NCI-H1694 (cell line): ENCODE results near the gene RNF212B.
A peak's percentile ranks its signal among the peaks of the same experiment; 100 is the strongest.
"Not testable (repeated sequence)": the region's sequence is repeated elsewhere in the genome, so short reads cannot be mapped to it uniquely, and the experiment has no call there.

Experiments
- DNase-seq: peaks from one replicate; lab custom pipeline; 2025; lab: John Stamatoyannopoulos, UW

RNF212B gene

GRCh38 chr14:23237772-23238594 lies at the start of gene RNF212B:
TSS of gene RNF212B (plus strand) at chr14:23237936. CDS start at chr14:23240346, 2,410 bp downstream.
- peak; percentile 25 for DNase-seq

DNA sequence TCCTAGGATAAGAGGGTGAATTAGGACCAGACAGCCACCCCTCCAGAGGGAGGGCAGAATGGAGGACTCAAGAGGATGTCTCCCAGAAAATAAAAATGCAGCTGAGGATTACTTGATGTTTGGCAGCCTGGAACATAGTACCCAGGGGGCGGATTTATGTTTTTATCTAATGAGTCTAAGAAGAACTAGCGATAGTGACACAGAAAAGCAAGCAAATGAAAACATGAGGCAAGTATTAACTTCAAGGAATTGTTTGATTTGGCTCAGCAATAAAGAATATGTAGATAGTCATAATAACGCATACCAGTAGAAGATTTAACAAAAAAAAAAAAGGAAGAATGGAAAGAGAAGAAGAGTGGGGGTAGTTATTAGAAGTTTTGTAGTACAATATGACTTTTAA lies 44.3 kb upstream of the RNF212B start:
- DNase-seq: no peak

DNA sequence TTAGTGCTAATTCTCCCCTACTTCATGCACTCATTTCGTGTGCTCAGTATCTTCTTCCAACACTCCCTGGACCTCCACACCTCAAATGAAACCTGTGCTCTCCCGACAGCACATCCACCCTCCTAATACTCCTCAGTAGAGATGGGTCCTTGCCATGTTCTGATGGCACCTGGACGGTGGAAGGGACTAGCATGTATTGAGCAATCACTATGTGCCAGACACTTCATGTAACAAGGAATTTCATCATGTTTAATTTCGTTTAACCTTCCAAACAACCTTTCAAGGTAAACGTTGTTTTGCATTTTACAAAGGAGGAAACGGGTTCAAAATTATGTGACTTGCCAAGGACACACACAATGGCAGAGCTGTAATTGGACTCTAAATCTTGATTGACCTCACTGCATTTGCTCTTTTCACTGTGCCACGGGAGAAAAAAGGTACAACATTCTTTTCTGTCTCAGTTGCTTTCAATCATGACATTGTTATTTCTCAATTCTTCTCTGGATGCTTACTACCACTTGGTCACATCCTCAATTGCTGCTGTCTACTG lies 42.1 kb upstream of the RNF212B start:
- DNase-seq: no peak

- DNase-seq: not testable (repeated sequence)
Measured at GRCh38 chr14:23196487-23196886, 41.2 kb upstream of the RNF212B start.

DNA sequence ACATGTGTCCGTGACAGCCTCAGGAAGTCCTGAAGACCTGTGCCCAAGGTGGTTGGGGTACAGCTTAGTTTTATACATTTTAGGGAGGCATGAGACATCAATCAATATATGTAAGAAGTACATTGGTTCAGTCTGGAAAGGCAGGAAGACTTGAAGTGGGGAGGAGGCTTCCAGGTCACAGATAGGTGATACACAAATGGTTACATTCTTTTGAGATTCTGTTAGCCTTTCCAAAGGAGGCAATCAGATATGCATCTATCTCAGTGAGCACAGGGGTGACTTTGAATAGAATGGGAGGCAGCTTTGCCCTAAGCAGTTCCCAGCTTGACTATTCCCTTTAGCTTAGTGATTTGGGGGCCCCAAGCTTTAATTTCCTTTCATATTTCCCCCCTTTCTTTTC lies 38.6 kb upstream of the RNF212B start:
- not testable (repeated sequence) for DNase-seq

DNA sequence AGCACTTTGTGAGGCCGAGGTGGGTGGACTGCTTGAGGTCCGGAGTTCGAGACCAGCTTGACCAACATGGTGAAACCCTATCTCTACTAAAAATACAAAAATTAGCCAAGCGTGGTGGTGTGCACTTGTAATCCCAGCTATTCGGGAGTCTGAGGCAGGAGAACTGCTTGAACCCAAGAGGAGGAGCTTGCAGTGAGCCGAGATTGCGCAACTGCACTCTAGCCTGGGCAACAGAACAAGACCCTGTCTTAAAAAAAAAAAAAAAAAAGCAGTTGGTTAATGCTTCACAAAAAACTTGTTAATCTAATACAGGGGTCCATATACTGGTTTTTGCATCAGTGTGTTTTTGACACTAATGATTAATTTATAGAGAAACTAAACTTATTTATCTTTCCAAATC lies 35.7 kb upstream of the RNF212B start:
- DNase-seq: no peak

- no peak for DNase-seq
Measured at GRCh38 chr14:23206422-23207145, 31.2 kb upstream of the RNF212B start.

GRCh38 chr14:23207146-23207540 lies 30.6 kb upstream of the RNF212B start:
- DNase-seq: no peak

DNA sequence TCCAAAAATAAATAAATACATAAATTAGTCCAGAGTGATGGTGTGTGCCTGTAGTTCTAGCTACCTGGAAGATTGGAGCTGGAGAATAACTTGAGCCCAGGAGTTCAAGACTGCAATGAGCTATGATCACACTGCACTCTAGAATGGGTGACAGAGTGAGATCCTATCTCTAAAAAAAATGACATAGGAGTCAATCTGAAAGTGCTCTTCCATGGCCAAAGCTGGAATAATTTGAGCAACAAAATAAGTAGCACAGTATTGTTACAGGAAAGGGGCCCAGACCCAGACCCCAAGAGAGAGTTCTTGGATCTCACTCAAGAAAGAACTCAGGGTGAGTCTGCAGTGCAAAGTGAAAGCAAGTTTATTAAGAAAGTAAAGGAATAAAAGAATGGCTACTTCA lies 29.4 kb upstream of the RNF212B start:
- no peak for DNase-seq

- DNase-seq: no peak
Measured at GRCh38 chr14:23209651-23210423, 27.9 kb upstream of the RNF212B start.

DNA sequence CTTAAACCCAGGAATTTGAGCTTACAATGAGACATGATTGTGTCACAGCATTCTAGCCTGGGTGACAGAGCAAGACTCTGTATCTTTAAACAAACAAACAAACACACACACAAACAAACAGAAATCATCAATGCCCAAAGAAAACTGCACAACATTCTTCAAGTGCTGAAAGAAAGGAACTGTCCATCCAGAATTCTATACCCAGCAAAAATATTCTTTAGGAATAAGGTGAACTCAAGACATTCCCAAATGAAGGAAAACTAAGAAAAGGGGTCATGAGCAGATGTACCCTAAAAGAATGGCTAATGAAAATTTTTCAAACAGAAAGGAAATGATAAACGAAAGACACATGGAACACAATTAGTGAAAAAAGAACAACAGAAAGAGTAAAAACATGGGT lies 22.3 kb upstream of the RNF212B start:
- DNase-seq: no peak

- no peak for DNase-seq
Measured at GRCh38 chr14:23217032-23218020, 20.4 kb upstream of the RNF212B start.

- DNase-seq: no peak
Measured at GRCh38 chr14:23219075-23219474, 18.7 kb upstream of the RNF212B start.

GRCh38 chr14:23224958-23225357 lies 12.8 kb upstream of the RNF212B start:
- DNase-seq: not testable (repeated sequence)

DNA sequence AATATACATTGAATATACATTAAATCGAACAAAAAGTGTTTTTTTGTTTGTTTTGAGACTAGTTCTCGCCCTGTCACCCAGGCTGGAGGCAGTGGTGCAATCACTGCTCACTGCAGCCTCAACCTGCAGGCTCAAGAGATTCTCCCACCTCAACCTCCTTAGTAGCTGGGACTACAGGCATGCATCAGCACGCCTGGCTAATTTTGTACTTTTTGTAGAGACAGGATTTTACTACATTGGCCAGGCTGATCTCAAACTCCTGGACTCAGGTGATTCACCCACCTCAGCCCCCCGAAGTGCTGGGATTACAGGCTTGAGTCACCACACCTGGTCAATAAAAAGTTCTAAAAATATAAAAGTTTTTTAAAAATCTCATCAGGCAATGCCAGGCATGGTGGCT lies 10.2 kb upstream of the RNF212B start:
- DNase-seq: no peak

- no peak for DNase-seq
Measured at GRCh38 chr14:23228812-23229211, 8.9 kb upstream of the RNF212B start.

DNA sequence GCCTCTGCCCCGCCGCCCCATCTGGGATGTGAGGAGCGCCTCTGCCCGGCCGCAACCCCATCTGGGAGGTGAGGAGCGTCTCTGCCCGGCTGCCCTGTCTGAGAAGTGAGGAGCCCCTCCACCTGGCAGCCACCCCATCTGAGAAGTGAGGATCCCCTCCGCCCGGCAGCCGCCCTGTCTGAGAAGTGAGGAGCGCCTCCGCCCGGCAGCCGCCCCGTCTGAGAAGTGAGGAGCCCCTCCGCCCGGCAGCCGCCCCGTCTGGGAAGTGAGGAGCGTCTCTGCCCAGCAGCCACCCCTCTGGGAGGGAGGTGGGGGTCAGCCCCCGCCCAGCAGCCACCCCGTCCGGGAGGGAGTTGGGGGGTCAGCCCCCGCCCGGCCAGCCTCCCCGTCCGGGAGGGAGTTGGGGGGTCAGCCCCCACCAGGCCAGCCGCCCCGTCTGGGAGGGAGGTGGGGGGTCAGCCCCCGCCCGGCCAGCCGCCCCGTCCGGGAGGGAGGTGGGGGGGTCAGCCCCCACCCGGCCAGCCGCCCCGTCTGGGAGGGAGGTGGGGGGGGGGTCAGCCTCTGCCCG lies 5.4 kb upstream of the RNF212B start:
- not testable (repeated sequence) for DNase-seq

- no peak for DNase-seq
Measured at GRCh38 chr14:23240661-23241060, 2.9 kb downstream of the RNF212B start.

DNA sequence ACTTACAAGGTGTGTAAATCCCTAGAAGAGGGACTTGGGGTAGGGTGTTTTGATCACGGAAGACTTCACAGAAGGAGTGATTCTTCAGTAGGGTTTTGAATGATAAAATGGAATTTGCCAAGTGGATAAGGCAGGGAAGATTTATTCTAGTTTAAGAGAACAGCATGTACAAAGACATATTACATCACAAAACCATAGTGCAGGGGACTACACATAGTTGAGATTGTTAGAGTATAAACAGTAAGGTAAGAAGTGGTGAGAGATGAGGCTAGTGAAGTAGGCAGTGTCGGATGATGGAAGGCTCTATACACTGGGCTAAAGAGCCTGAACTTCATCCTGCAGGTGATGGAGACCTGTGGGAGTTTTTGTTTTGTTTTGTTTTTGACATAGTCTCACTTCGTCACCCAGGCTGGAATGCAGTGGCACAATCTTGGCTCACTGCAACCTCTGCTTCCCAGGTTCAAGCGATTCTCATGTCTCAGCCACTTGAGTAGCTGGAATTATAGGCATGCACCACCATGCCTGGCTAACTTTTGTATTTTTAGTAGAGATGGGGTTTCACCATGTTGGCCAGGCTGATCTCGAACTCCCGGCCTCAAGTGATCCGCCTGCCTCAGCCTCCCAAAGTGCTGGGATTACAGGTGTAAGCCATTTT lies 3.5 kb downstream of the RNF212B start:
- not testable (repeated sequence) for DNase-seq

GRCh38 chr14:23242076-23242475 lies 4.3 kb downstream of the RNF212B start:
- DNase-seq: no peak
